ENCODE results near the gene LFNG. TPM values are rescaled to one million over a fixed set of nuclear protein-coding genes. Genes with fewer than 3 reads are reported as not detected.

The LFNG gene
- total and polyA plus RNA-seq, 2 of the 13 experiments (the other 11 are each of a cell fraction or from before 2014, with no cell fraction given), result 0.44 to 1.5 TPM

DNA sequence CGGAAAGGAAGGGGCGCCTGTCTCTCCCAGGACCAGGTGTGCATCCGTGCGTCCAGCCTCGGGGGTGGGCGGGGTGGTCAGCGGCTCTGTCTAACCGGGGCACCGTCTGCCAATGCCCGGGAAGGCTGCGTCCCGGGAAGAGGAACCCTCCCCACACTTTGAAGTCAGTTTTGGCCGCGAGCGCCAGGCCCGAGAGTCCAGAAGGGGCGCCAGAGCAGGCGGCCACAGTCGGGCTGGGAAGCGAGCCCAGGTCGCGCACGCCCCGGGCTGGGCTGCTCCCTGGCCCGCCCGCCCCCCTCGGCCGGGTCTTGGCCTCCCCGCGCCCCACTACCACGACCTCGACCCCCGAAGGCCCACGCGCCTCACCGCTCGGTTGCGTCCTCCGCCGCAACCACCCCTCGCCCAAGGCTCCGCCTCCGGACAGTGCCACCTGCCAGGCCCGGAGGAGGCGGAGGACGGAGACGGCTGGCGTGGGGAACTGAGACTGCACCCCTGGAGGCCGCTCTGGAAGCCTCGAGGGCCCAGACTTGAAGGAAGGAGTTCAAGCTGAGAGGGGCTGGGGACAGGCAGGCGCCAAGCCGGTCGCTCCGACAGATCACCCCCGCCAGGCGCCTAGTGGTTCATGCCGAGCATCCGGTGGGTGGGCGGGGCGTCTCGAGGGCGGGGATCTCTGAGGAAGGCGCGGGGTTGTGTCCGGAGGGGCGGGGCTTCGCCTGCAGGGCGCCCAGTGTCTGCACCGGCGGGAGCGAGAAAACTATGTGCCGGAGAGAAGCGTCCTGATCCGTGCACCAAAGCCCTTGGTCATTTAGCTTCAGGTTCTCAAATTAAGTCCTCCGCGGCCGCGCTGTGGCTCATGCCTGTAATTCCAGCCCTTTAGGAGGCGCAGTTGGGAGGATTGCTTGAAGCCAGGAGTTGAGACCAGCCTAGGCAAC lies 35.8 kb downstream of the LFNG start, which contains the start of gene BRAT1 (continued):
- TF ChIP-seq, protein P1, sequence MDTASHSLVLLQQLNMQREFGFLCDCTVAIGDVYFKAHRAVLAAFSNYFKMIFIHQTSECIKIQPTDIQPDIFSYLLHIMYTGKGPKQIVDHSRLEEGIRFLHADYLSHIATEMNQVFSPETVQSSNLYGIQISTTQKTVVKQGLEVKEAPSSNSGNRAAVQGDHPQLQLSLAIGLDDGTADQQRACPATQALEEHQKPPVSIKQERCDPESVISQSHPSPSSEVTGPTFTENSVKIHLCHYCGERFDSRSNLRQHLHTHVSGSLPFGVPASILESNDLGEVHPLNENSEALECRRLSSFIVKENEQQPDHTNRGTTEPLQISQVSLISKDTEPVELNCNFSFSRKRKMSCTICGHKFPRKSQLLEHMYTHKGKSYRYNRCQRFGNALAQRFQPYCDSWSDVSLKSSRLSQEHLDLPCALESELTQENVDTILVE (CRISPR knock-in tag; IDR thresholded peaks at IDR 0.05), result no peak
- TF ChIP-seq ZNF558 (CRISPR knock-in tag; IDR thresholded peaks at IDR 0.05; ENCODE audit: borderline replicate concordance), result no peak
- no peak for TF ChIP-seq ZNF550 (CRISPR knock-in tag; IDR thresholded peaks at IDR 0.05; ENCODE audit: borderline replicate concordance)
- TF ChIP-seq ZNF264 (CRISPR knock-in tag; IDR thresholded peaks at IDR 0.05), result no peak
- TF ChIP-seq MEIS1 (CRISPR knock-in tag; IDR thresholded peaks at IDR 0.05; ENCODE audit: borderline replicate concordance), result peak; percentile 63; the same call in 1 of the 2 replicates
- peak; percentile 53 for TF ChIP-seq HNRNPLL (IDR thresholded peaks at IDR 0.05; ENCODE audit: low read depth, low read length, poor library complexity, severe bottlenecking)
- TF ChIP-seq, protein P2, sequence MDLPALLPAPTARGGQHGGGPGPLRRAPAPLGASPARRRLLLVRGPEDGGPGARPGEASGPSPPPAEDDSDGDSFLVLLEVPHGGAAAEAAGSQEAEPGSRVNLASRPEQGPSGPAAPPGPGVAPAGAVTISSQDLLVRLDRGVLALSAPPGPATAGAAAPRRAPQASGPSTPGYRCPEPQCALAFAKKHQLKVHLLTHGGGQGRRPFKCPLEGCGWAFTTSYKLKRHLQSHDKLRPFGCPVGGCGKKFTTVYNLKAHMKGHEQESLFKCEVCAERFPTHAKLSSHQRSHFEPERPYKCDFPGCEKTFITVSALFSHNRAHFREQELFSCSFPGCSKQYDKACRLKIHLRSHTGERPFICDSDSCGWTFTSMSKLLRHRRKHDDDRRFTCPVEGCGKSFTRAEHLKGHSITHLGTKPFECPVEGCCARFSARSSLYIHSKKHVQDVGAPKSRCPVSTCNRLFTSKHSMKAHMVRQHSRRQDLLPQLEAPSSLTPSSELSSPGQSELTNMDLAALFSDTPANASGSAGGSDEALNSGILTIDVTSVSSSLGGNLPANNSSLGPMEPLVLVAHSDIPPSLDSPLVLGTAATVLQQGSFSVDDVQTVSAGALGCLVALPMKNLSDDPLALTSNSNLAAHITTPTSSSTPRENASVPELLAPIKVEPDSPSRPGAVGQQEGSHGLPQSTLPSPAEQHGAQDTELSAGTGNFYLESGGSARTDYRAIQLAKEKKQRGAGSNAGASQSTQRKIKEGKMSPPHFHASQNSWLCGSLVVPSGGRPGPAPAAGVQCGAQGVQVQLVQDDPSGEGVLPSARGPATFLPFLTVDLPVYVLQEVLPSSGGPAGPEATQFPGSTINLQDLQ (CRISPR knock-in tag; IDR thresholded peaks at IDR 0.05), result no peak
- TF ChIP-seq, protein P3, sequence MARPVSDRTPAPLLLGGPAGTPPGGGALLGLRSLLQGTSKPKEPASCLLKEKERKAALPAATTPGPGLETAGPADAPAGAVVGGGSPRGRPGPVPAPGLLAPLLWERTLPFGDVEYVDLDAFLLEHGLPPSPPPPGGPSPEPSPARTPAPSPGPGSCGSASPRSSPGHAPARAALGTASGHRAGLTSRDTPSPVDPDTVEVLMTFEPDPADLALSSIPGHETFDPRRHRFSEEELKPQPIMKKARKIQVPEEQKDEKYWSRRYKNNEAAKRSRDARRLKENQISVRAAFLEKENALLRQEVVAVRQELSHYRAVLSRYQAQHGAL (CRISPR knock-in tag; IDR thresholded peaks at IDR 0.05; ENCODE audit: not compliant biosample characterization), result no peak
- TF ChIP-seq NKX3-1 (CRISPR knock-in tag; IDR thresholded peaks at IDR 0.05), result no peak
- TF ChIP-seq, protein P4, sequence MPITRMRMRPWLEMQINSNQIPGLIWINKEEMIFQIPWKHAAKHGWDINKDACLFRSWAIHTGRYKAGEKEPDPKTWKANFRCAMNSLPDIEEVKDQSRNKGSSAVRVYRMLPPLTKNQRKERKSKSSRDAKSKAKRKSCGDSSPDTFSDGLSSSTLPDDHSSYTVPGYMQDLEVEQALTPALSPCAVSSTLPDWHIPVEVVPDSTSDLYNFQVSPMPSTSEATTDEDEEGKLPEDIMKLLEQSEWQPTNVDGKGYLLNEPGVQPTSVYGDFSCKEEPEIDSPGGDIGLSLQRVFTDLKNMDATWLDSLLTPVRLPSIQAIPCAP (CRISPR knock-in tag; IDR thresholded peaks at IDR 0.05; ENCODE audit: low read depth), result no peak
- TF ChIP-seq KLF12 (CRISPR knock-in tag; IDR thresholded peaks at IDR 0.05; ENCODE audit: borderline replicate concordance), result 0 out of 2 replicates have a peak, but pooled peaks have one; percentile 40
- TF ChIP-seq TBX3 (IDR thresholded peaks at IDR 0.05; ENCODE audit: borderline replicate concordance), result 0 out of 2 replicates have a peak, but pooled peaks have one; percentile 23
- TF ChIP-seq ZNF678 (CRISPR knock-in tag; IDR thresholded peaks at IDR 0.05), result no peak
- no peak for TF ChIP-seq TARDBP (CRISPR knock-in tag; IDR thresholded peaks at IDR 0.05)
- no peak for TF ChIP-seq TEAD3 (CRISPR knock-in tag; optimal IDR thresholded peaks at IDR 0.05; ENCODE audit: borderline replicate concordance)
- TF ChIP-seq THAP11 (CRISPR knock-in tag; IDR thresholded peaks at IDR 0.05), result peak; percentile 61; the same call in 1 of the 2 replicates
- no peak for TF ChIP-seq ZNF207 (IDR thresholded peaks at IDR 0.05; ENCODE audit: borderline replicate concordance)
- TF ChIP-seq RXRB (CRISPR knock-in tag; IDR thresholded peaks at IDR 0.05; ENCODE audit: borderline replicate concordance), result no peak; the same call in 1 of the 2 replicates
- no peak for TF ChIP-seq ZNF101 (CRISPR knock-in tag; IDR thresholded peaks at IDR 0.05; ENCODE audit: borderline replicate concordance, low read depth)
- no peak for TF ChIP-seq ZFP36L1 (CRISPR knock-in tag; IDR thresholded peaks at IDR 0.05)
- no peak for TF ChIP-seq ZNF709 (CRISPR knock-in tag; IDR thresholded peaks at IDR 0.05)
- TF ChIP-seq, protein P5, sequence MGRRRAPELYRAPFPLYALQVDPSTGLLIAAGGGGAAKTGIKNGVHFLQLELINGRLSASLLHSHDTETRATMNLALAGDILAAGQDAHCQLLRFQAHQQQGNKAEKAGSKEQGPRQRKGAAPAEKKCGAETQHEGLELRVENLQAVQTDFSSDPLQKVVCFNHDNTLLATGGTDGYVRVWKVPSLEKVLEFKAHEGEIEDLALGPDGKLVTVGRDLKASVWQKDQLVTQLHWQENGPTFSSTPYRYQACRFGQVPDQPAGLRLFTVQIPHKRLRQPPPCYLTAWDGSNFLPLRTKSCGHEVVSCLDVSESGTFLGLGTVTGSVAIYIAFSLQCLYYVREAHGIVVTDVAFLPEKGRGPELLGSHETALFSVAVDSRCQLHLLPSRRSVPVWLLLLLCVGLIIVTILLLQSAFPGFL (CRISPR knock-in tag; IDR thresholded peaks at IDR 0.05), result no peak
- no peak; the same call in 1 of the 2 replicates for TF ChIP-seq SRY (CRISPR knock-in tag; IDR thresholded peaks at IDR 0.05)

All from HepG2 (cell line).